ENCODE results near the gene NLRP1.

- TF ChIP-seq CTCF (IDR thresholded peaks at IDR 0.05; ENCODE audit: borderline replicate concordance, extremely low read depth, low read length, poor library complexity, severe bottlenecking) (no peak), EZH2 (IDR thresholded peaks at IDR 0.05; ENCODE audit: borderline replicate concordance, low read depth, low read length, severe bottlenecking) (no peak)
These were observed 26.6 kb upstream of the NLRP1 start for GRCh38 chr17:5610956-5611355.

Data from DND-41 (cell line).